ENCODE measurements around the gene ANKRD16.

ANKRD16 gene

DNA sequence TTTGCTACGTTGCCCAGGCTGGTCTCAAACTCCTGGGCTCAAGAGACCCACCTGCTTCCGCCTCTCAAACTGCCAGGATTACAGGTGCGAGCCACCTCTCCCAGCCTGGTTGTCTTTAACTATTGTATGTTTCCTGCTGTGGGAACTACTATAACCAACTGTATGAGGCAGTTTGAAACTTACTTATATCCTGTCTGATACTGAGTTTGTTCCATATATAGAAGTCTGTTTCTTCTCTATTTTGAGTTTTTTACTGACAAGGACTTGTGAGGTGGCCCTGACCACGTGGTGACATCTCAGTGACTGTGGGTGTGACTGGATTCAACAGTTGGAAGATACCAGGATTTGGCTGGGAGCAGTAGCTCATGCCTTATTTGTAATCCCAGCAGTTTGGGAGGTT, 14.5 kb upstream of the ANKRD16 start:
- peak overlapping the region; percentile 1; the same call in 1 of the 2 replicates for H3K27ac ChIP-seq
- no peak overlapping the region for H3K4me3 ChIP-seq (IDR thresholded peaks at IDR 0.05; ENCODE audit: insufficient read depth, low read depth, low read length)
- TF ChIP-seq, protein P1, sequence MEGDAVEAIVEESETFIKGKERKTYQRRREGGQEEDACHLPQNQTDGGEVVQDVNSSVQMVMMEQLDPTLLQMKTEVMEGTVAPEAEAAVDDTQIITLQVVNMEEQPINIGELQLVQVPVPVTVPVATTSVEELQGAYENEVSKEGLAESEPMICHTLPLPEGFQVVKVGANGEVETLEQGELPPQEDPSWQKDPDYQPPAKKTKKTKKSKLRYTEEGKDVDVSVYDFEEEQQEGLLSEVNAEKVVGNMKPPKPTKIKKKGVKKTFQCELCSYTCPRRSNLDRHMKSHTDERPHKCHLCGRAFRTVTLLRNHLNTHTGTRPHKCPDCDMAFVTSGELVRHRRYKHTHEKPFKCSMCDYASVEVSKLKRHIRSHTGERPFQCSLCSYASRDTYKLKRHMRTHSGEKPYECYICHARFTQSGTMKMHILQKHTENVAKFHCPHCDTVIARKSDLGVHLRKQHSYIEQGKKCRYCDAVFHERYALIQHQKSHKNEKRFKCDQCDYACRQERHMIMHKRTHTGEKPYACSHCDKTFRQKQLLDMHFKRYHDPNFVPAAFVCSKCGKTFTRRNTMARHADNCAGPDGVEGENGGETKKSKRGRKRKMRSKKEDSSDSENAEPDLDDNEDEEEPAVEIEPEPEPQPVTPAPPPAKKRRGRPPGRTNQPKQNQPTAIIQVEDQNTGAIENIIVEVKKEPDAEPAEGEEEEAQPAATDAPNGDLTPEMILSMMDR (conservative IDR thresholded peaks at IDR 0.05; ENCODE audit: low read depth, low read length), result no peak
- H4K20me1 ChIP-seq (ENCODE audit: insufficient read depth), result no peaks in the 10 kb centered on the region
- H3K4me2 ChIP-seq, result peak overlapping the region; percentile 5; the same call in 1 of the 2 replicates
- no peaks in the 10 kb centered on the region for H3K36me3 ChIP-seq (ENCODE audit: insufficient read depth)
- no peak overlapping the region for H3K9ac ChIP-seq
- peaks cover 7% of the 10 kb centered on the region; the same call in 1 of the 2 replicates for H3K79me2 ChIP-seq (ENCODE audit: insufficient read depth, low read depth)
- H2AFZ ChIP-seq (ENCODE audit: low read depth), result no peak overlapping the region
- peaks cover 18% of the 10 kb centered on the region for H3K4me1 ChIP-seq (ENCODE audit: low read depth, poor library complexity, severe bottlenecking)
- no peaks in the 10 kb centered on the region for H3K27me3 ChIP-seq (ENCODE audit: insufficient read depth, low read depth)

DNA sequence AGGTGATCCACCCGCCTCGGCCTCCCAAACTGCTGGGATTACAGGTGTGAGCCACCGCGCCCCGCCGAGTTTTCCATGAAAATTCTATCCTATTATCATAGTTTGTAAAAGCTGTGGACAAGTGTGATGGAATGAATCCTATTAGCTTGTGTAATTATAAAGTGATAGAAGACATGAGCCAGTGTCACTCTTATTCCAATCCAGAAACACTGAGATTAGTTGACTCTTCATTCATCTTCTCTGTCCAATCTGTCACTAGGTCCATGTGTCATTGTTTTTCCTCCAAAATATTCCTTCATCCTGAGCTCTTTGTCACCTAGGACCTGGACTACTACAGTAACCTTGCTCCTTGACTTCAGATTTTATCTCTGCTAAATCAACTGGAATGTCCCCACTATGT, 13.9 kb upstream of the ANKRD16 start:
- no peaks in the 10 kb centered on the region for H3K27me3 ChIP-seq (ENCODE audit: insufficient read depth, low read depth)
- H3K79me2 ChIP-seq (ENCODE audit: insufficient read depth, low read depth), result peaks cover 11% of the 10 kb centered on the region; the same call in 1 of the 2 replicates
- peaks cover 18% of the 10 kb centered on the region for H3K4me1 ChIP-seq (ENCODE audit: low read depth, poor library complexity, severe bottlenecking)
- H4K20me1 ChIP-seq (ENCODE audit: insufficient read depth), result no peaks in the 10 kb centered on the region
- no peak overlapping the region for H3K9ac ChIP-seq
- H3K4me3 ChIP-seq (IDR thresholded peaks at IDR 0.05; ENCODE audit: insufficient read depth, low read depth, low read length), result no peak overlapping the region
- H3K4me2 ChIP-seq, result peak overlapping the region; percentile 5; the same call in 1 of the 2 replicates
- no peak overlapping the region for H3K27ac ChIP-seq
- no peaks in the 10 kb centered on the region for H3K36me3 ChIP-seq (ENCODE audit: insufficient read depth)
- TF ChIP-seq, protein P1 (conservative IDR thresholded peaks at IDR 0.05; ENCODE audit: low read depth, low read length), result no peak
- H2AFZ ChIP-seq (ENCODE audit: low read depth), result no peak overlapping the region

DNA sequence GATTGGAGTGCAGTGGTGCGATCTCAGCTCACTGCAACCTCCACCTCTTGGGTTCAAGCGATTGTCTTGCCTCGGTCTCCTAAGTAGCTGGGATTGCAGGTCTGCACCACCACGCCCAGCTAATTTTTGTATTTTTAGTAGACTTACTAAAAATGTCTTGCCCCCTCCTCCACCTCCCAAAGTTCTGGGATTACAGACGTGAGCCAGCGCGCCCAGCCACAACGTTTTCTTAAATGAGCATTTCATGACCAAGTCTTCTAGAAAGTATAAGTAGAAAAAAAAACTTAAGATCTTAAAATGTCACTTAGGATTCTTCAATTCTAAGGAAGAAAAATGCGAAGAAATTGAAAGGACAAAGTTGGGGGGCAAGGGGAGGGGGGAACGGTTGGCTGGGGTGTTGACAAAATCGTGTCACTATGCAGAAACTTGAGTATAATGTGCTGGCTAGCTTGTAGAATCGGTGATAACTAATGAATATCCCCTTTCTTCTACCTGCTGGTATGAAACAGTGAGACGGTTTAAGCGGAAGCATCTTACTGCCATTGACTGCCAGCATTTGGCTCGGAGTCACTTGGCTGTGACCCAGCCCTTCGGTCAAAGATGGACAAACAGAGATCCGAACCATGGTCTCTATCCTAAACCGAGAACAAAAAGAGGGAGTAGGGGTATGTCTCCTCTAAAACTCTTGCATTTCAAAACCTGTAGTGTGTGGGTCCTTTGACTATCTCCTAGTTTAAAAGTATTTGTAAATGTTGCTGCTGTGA, 13.0 kb upstream of the ANKRD16 start:
- Histone ChIP-seq H3K4me1 (ENCODE audit: low read depth, poor library complexity, severe bottlenecking) (peaks cover 19% of the 10 kb centered on the region), H3K4me3 (IDR thresholded peaks at IDR 0.05; ENCODE audit: insufficient read depth, low read depth, low read length) (no peak overlapping the region), H3K27ac (no peak overlapping the region), H3K27me3 (ENCODE audit: insufficient read depth, low read depth) (no peaks in the 10 kb centered on the region), H3K79me2 (ENCODE audit: insufficient read depth, low read depth) (peaks cover 19% of the 10 kb centered on the region; the same call in 1 of the 2 replicates), H2AFZ (ENCODE audit: low read depth) (no peak overlapping the region), H3K36me3 (ENCODE audit: insufficient read depth) (no peaks in the 10 kb centered on the region), H3K9ac (no peak overlapping the region), H4K20me1 (ENCODE audit: insufficient read depth) (no peaks in the 10 kb centered on the region), H3K4me2 (no peak overlapping the region)
- TF ChIP-seq, protein P1 (conservative IDR thresholded peaks at IDR 0.05; ENCODE audit: low read depth, low read length), result no peak

DNA sequence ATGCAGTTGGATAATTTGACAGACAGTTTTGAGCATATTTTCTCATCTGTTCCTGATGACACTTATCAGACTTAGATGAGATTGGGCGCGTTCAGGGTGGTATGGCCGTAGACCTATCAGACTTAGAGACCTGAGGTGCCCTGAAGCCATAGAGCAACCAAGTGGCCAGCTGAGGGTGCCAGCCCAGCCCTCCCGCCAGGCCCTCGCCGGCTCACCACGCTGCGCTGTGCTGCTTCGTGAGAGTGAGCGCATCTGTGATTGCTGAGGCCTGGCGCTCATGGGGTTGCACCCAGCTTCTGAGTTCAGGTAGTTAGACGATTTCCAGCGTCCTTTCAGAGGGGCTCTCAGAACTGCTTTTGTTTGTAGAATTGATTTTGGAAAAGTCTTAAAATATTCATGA, 10.6 kb upstream of the ANKRD16 start:
- TF ChIP-seq, protein P1 (conservative IDR thresholded peaks at IDR 0.05; ENCODE audit: low read depth, low read length), result no peak

More for the DNA sequence above, 10.6 kb upstream of the ANKRD16 start:
- Histone ChIP-seq H3K36me3 (ENCODE audit: insufficient read depth) (no peaks in the 10 kb centered on the region), H4K20me1 (ENCODE audit: insufficient read depth) (no peaks in the 10 kb centered on the region; the same call in 1 of the 2 replicates), H2AFZ (ENCODE audit: low read depth) (no peak overlapping the region), H3K9ac (no peak overlapping the region), H3K4me1 (ENCODE audit: low read depth, poor library complexity, severe bottlenecking) (peaks cover 43% of the 10 kb centered on the region), H3K4me3 (IDR thresholded peaks at IDR 0.05; ENCODE audit: insufficient read depth, low read depth, low read length) (no peak overlapping the region), H3K27me3 (ENCODE audit: insufficient read depth, low read depth) (no peaks in the 10 kb centered on the region), H3K79me2 (ENCODE audit: insufficient read depth, low read depth) (peaks cover 27% of the 10 kb centered on the region; the same call in 1 of the 2 replicates), H3K4me2 (no peak overlapping the region), H3K27ac (no peak overlapping the region)

Data from KMS-11 (cell line).